Transverse colon (tissue), 4 donors: Measurements from ENCODE around the gene PCDHA10. TPM values are rescaled to one million over a fixed set of nuclear protein-coding genes. Genes with fewer than 3 reads are reported as not detected.
"Not testable (repeated sequence)": the region's sequence is repeated elsewhere in the genome, so short reads cannot be mapped to it uniquely, and the experiment has no call there.

ENCODE experiments used
- DNase-seq: peaks from one replicate; pipeline ENCODE4 v3.0.0-alpha.2; 2019
- H3K27ac ChIP-seq, 4 donors: fragments of 200-600 bp; sonication (generic); 2 replicates each; pipeline ENCODE4 v1.5.1; 2016 to 2018; ENCODE audit warnings: inconsistent platforms in 4 of 4
- H3K27me3 ChIP-seq: fragments of 200-600 bp; sonication (generic); 2 replicates; pipeline ENCODE4 v1.5.1; 2017; ENCODE audit warnings: inconsistent platforms
- H3K36me3 ChIP-seq, 4 donors: fragments of 200-600 bp; sonication (generic); 2 replicates each; pipeline ENCODE4 v1.5.1; 2017 to 2019; ENCODE audit warnings: inconsistent platforms in 4 of 4
- H3K4me1 ChIP-seq, 4 donors: fragments of 200-600 bp; sonication (generic); 2 replicates each; pipeline ENCODE4 v1.5.1; 2017 to 2020; ENCODE audit warnings: inconsistent platforms in 4 of 4
- H3K4me3 ChIP-seq, 4 donors: fragments of 200-600 bp; sonication (generic); 1 replicate in 1 of 4; 2 replicates in 3 of 4; pipeline versions ENCODE4 v1.5.1 to v1.6.1; 2017 to 2019; ENCODE audit warnings: inconsistent platforms in 4 of 4
- H3K9me3 ChIP-seq, 2 donors: fragments of 200-600 bp; sonication (generic); 2 replicates each; pipeline ENCODE4 v1.5.1; 2017 to 2019; ENCODE audit warnings: inconsistent platforms in 2 of 2
- CTCF ChIP-seq, 5 experiments: fragments of 200-600 bp in 3 of 5; fragments of 450-650 bp in 2 of 5; sonication (generic) in 3 of 5; IDR thresholded peaks; 1 replicate in 2 of 5; 2 replicates in 3 of 5; pipeline ENCODE4 v1.5.1; 2016 to 2017; ENCODE audit warnings: antibody characterized with exemption in 5 of 5, inconsistent platforms in 3 of 5, mild to moderate bottlenecking in 2 of 5, moderate library complexity in 1 of 5
- EP300 ChIP-seq: sonication (generic); formaldehyde crosslinking; IDR thresholded peaks from one replicate; pipeline ENCODE4 v1.6.1; 2017; ENCODE audit warnings: antibody characterized with exemption, low read depth
- POLR2A ChIP-seq: fragments of 450-650 bp; IDR thresholded peaks from one replicate; pipeline ENCODE4 v1.6.1; 2016; ENCODE audit warnings: antibody characterized with exemption, mild to moderate bottlenecking, moderate library complexity
- POLR2AphosphoS5 ChIP-seq, 3 donors: sonication (generic); formaldehyde crosslinking; IDR thresholded peaks; one replicate each; pipeline ENCODE4 v1.6.1; 2016; ENCODE audit warnings: antibody characterized with exemption in 3 of 3
- WGBS, 2 donors: methylation state at CpG; one replicate each; pipeline ENCODE4 v1.1.5; 2018; ENCODE audit warnings: low coverage in 1 of 2; 5-methylcytosine and 5-hydroxymethylcytosine counted together
- in situ Hi-C, 4 donors: fragments of 200-750 bp; cut with MboI; loops; one replicate each; pipeline versions ENCODE4 v1.15.0 to v1.15.1; 2017; ENCODE audit warnings: low sequenced_read_pairs in 3 of 4, low pct_ligation_motif_present in 1 of 4, low pct_unique_long_range_greater_than_20kb in 1 of 4
- intact Hi-C: fragments of 100-400 bp; cut with DNase I; formaldehyde crosslinking; loops from one replicate; pipeline ENCODE4 v1.15.1; 2023; ENCODE audit warnings: low total_unique reads
- total RNA-seq, 4 donors: library from RNA; depleted of rRNA; stranded (reverse); fragments of >200 nt; gene quantifications; one replicate each; pipeline ENCODE4 v1.1.0, GENCODE V29; 2016

The PCDHA10 gene
- total RNA-seq, 4 donors from 2014 or later, result 0.68 to 0.79 TPM; not detected in 2

DNA sequence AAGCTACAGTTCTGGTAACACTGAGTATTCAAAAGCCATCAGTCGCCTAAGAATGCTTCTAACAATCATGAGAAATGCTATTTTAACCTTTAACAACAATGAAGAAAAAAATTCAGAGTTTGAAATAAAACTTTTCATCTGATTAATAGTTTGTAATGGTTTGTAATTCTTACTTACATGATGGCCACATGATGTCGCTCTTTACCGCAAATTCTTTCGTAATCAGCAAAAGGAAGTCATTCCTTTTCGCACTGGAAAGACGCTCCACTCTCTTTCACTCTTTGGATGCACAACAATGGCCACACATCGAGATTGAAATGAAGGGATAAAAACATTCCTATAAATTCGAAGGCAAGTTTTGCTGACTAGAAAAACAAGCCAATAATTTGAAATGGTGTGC lies 21.7 kb upstream of the PCDHA10 start, which contains the start of gene PCDHA7:
Gene PCDHA7 (plus strand): TSS at position 277 of the 400 bp plus-strand sequence. CDS start 115 bp downstream, at position 392.
- intact Hi-C loops (no loop called here), in situ Hi-C loops (no loop called here)
- 11 to 37% methylated on average over 8 of the region's 8 CpGs for WGBS, 2 donors
- Histone ChIP-seq H3K9me3 (peaks cover 17 to 47% of the 10 kb centered on the region in 2 donors), H3K27me3 (peaks cover 31% of the 10 kb centered on the region), H3K27ac (no peak within 1 kb of the TSS), H3K36me3 (no peaks in the 10 kb centered on the region), H3K4me3 (peak within 1 kb of the TSS in 1 of 4 donors; percentile 5), H3K4me1 (no peaks in the 10 kb centered on the region)
- no peak for TF ChIP-seq EP300
- TF ChIP-seq POLR2AphosphoS5 (IDR thresholded peaks at IDR 0.05), result no peak
- no peak for TF ChIP-seq POLR2A
- no peak for TF ChIP-seq CTCF (IDR thresholded peaks at IDR 0.05)
- DNase-seq, result no peak

DNA sequence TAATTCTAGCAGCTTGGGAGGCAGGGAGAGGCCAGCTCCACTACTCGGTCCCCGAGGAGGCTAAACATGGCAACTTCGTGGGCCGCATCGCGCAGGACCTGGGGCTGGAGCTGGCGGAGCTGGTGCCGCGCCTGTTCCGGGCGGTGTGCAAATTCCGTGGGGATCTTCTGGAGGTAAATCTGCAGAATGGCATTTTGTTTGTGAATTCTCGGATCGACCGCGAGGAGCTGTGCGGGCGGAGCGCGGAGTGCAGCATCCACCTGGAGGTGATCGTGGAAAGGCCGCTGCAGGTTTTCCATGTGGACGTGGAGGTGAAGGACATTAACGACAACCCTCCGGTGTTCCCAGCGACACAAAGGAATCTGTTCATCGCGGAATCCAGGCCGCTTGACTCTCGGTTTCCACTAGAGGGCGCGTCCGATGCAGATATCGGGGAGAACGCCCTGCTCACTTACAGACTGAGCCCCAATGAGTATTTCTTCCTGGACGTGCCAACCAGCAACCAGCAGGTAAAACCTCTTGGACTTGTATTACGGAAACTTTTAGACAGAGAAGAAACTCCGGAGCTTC lies 21.2 kb upstream of the PCDHA10 start:
- H3K4me1 ChIP-seq, in situ Hi-C loops, intact Hi-C loops, DNase-seq, H3K27ac ChIP-seq, H3K36me3 ChIP-seq: not testable (repeated sequence)
- 71% methylated on average over 29 of the region's 38 CpGs; no CpG with 5 or more reads in 1 of the 2 donors for WGBS, 2 donors
- Histone ChIP-seq H3K27me3 (peaks cover 31% of the 10 kb centered on the region), H3K9me3 (peaks cover 17 to 43% of the 10 kb centered on the region in 2 donors), H3K4me3 (peak overlapping the region in 1 of 4 donors; percentile 5)

DNA sequence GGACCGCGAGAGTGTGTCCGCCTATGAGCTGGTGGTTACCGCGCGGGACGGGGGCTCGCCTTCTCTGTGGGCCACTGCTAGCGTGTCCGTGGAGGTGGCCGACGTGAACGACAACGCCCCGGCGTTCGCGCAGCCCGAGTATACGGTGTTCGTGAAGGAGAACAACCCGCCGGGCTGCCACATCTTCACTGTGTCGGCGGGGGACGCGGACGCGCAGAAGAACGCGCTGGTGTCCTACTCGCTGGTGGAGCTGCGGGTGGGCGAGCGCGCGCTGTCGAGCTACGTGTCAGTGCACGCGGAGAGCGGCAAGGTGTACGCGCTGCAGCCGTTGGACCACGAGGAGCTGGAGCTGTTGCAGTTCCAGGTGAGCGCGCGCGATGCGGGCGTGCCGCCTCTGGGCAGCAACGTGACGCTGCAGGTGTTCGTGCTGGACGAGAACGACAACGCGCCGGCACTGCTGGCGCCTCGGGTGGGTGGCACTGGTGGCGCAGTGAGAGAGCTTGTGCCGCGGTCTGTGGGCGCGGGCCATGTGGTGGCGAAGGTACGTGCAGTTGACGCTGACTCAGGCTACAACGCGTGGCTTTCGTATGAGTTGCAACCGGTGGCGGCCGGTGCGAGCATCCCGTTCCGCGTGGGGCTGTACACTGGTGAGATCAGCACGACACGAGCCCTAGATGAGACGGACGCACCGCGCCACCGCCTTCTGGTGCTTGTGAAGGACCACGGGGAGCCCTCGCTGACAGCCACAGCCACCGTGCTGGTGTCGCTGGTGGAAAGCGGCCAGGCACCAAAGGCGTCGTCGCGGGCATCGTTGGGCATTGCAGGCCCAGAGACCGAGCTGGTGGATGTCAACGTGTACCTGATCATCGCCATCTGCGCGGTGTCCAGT lies 19.8 kb upstream of the PCDHA10 start:
- H3K27ac ChIP-seq, result no peak overlapping the region
- intact Hi-C loops (no loop called here), in situ Hi-C loops (no loop called here)
- no peak overlapping the region for H3K4me3 ChIP-seq
- peaks cover 22% of the 10 kb centered on the region for H3K27me3 ChIP-seq
- no peaks in the 10 kb centered on the region for H3K4me1 ChIP-seq
- TF ChIP-seq EP300 (no peak), POLR2A (no peak), CTCF (IDR thresholded peaks at IDR 0.05) (no peak), POLR2AphosphoS5 (IDR thresholded peaks at IDR 0.05) (no peak)
- WGBS, 2 donors, result 80 to 84% methylated on average over 9 to 80 of the region's 103 CpGs
- H3K9me3 ChIP-seq, result peaks cover 9 to 42% of the 10 kb centered on the region in 2 donors
- no peak for DNase-seq
- H3K36me3 ChIP-seq, result no peaks in the 10 kb centered on the region

- peaks cover 14% of the 10 kb centered on the region for H3K27me3 ChIP-seq
- in situ Hi-C loops, result no loop called here
- no peaks in the 10 kb centered on the region for H3K36me3 ChIP-seq
- H3K9me3 ChIP-seq, result peaks cover 9 to 25% of the 10 kb centered on the region in 2 donors
- intact Hi-C loops, result no loop called here
- no peaks in the 10 kb centered on the region for H3K4me1 ChIP-seq
- 42 to 59% methylated on average over 17 to 47 of the region's 47 CpGs for WGBS, 2 donors
- H3K4me3 ChIP-seq, result no peak within 1 kb of the TSS
- TF ChIP-seq CTCF (IDR thresholded peaks at IDR 0.05) (no peak), POLR2AphosphoS5 (IDR thresholded peaks at IDR 0.05) (no peak), POLR2A (no peak), EP300 (no peak)
- H3K27ac ChIP-seq, result no peak within 1 kb of the TSS
- no peak for DNase-seq
Observed at GRCh38 chr5:140840978-140841962, 14.4 kb upstream of the PCDHA10 start, which contains the start of gene PCDHA8. Gene PCDHA8, plus strand, starts transcription at chr5:140841187. Its CDS starts 135 bp downstream, at chr5:140841322.
